GM10266 (cell line): Measurements from ENCODE around the gene HSD11B2.

Source experiments
- DNase-seq: peaks from one replicate; pipeline ENCODE4 v3.0.0; 2012; ENCODE audit errors: extremely low spot score
- TF ChIP-seq, protein P1 (sequence below): IDR thresholded peaks from 2 replicates; pipeline ENCODE4 v1.5.1; 2012; ENCODE audit warnings: mild to moderate bottlenecking, low read depth; ENCODE audit not compliant: control insufficient read depth, insufficient read depth; ENCODE audit errors: missing control alignments

The HSD11B2 gene

DNA sequence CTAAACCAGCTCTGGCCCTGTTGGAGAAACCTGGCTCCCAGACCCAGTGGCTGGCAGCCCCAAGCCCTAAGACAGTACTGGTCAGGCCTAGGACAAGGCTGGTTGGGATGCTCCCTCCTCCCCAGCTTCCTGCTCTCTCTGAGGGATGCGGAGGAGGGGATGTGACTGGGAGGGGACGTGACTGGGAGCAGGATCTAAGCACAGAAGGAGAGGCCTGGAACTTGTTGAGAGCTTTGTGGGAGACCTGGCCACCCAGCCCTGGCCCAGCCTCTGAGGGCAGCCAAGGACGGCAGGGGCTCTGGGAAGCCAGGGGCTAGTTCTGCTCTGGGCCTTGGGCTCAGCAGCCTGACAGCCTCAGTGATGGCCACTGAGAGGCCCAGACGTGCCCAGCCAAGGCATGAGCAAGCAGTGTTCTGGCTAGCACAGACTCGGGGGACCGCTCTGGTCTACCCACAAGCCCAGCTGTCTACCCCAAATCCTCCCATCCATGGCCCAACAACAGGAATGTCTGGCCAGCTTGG lies 27.3 kb downstream of the HSD11B2 start:
- TF ChIP-seq, protein P1, sequence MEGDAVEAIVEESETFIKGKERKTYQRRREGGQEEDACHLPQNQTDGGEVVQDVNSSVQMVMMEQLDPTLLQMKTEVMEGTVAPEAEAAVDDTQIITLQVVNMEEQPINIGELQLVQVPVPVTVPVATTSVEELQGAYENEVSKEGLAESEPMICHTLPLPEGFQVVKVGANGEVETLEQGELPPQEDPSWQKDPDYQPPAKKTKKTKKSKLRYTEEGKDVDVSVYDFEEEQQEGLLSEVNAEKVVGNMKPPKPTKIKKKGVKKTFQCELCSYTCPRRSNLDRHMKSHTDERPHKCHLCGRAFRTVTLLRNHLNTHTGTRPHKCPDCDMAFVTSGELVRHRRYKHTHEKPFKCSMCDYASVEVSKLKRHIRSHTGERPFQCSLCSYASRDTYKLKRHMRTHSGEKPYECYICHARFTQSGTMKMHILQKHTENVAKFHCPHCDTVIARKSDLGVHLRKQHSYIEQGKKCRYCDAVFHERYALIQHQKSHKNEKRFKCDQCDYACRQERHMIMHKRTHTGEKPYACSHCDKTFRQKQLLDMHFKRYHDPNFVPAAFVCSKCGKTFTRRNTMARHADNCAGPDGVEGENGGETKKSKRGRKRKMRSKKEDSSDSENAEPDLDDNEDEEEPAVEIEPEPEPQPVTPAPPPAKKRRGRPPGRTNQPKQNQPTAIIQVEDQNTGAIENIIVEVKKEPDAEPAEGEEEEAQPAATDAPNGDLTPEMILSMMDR: no peak

DNA sequence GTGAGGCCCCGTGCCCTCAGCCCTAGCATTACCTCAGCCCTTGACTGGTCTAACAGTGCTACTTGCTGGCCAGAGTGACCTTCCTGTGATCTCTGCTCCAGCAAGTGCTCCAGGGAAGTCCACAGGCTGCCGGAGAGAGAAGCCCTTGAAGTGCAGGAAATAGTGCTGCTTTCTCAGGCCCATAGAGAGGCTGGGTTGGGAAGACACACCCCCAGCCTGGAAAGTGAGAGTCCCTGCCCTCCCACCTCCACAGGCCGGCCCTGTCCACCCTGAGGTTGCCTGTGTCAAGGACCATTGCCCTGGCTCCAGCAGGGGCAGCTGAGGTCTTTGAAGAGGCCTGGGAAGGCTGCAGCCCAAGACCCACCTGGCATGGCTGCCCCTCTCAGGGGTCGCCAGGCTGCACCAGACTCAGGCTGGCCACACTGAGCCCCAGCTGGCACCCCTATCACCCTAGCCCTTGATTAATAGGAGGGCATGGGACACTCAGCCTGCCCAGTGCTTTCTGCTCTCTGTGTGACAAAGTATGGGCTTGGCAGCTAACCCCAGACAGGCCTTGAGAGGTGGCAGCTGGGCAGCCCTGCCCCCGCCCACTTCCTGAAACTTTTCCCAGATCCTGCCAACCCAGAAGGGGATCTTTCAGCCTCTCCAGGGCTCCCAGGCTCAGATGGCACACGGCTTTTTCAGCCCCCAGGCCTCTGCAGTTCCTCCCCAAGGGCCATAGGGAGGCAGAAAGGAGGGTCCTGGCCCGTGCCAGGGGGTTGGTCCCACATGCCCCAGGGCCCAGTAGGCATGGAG lies 28.3 kb downstream of the HSD11B2 start:
- TF ChIP-seq, protein P1: no peak
- no peak for DNase-seq

More for the DNA sequence above, 27.3 kb downstream of the HSD11B2 start:
- no peak for DNase-seq

DNA sequence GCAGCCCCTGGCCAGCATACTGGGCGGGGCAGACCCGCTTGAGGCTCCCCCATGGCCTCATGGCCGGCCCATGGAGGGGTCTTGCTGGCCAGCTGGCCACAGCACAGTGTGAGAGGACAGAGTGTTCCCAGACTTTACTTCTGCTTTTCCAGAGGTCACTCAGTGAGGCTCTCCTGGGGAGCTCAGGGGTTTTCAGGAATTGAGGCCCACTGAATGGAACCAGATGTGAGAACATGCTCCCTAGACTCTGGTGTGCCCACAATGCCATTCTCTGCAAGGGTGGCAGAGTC lies 28.9 kb downstream of the HSD11B2 start:
- no peak for DNase-seq
- TF ChIP-seq, protein P1: no peak

DNA sequence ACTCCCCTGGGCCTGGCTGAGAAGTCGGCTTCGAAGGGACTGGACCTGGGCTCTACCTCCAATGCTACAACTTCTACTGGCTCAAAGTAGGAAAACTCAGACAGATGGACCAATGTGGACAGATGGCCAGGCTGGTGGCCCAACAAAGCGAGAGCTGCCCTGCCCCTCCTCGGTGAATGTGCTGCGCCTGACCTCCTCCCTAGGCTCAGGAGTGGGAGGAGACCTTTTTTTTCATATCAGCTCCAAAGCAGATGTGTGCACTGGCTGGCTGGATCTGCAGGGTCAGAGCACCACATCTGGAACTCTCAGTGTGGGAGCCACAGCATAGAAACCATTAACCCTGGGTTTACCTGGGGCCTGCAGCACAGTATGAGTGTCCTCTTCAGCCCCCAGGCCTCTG lies 29.2 kb downstream of the HSD11B2 start:
- DNase-seq: no peak
- TF ChIP-seq, protein P1: no peak

DNA sequence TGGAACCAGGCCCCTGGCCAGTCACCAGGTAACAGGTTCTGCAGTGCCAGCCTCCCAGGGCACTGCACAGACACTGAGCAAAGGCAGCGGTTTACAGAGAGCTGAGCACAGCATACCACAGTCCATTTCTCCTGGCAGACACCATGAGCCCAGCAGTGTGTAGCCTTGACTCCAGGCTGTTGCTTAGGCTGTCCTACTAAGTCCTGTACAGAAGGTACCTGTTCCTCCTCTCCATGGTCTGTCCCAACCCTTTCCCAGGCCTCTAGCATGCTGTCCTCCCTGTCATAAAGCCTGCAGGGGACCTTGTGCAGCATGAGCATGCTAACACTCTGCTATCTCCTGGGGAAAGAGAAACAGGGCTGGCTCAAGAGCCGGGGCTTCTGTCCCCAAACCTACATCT lies 30.0 kb downstream of the HSD11B2 start:
- no peak for DNase-seq
- TF ChIP-seq, protein P1: no peak

DNA sequence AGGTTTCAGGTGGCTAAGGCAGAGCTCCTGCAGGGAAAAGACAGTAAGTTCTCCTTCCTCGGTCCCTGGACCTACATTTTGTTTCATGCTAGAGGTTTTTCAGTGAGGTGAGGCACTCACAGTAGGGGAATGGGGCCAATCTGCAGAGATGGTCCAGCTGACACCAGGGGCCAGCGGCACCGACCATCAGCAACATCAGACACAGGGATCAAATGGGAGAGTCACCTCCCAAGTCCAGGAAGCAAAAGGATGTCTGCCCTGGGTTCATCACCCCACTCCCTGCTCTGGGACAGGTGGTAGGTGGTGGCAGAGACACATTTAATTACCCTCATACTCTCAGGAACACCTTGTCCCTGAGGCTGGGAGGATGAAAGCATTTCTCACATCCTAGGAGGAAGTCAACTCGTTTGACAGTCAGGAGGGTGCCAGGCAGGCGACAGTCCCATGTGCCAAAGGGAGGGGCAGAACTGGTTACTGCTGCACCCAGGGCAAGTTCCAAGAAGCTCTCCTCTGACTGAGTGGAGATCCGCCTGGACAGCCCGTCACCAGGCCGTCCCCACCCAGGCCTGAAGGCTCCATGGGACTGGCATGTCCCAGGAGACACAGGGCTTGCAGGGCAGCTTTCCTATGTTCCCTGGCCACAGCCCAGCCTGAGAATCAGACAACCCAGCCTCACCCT lies 30.8 kb downstream of the HSD11B2 start:
- DNase-seq: no peak
- TF ChIP-seq, protein P1: no peak

DNA sequence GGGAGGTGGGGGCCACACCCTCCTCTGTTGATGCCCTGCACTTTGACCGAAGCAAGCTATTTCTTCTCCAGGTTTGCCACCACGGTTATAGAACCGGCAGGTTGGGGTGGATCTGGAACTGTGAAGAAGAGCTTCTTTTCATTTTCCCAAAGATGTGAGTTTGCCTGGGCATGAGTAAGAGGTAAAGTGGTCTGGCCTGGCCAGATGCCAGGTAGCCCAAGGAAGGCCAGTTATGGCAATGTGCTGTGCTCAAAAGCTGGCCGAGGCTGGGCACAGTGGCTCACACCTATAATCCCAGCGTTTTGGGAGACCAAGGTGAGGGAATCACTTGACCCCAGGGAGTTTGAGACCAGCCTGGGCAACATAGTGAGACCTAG lies 31.3 kb downstream of the HSD11B2 start:
- TF ChIP-seq, protein P1: no peak
- no peak for DNase-seq
